Astrocyte of the spinal cord (primary cell): Measurements from ENCODE around the gene FOXL2.

ENCODE experiments used
- DNase-seq: peaks from one replicate; pipeline ENCODE4 v3.0.0; 2011; ENCODE audit warnings: low read depth, low spot score
- H3K4me3 ChIP-seq: 2 replicates; pipeline ENCODE4 v1.5.1; 2011; ENCODE audit warnings: low read depth, mild to moderate bottlenecking, low read length, moderate library complexity
- CTCF ChIP-seq: IDR thresholded peaks from 2 replicates; pipeline ENCODE4 v1.5.1; 2012; ENCODE audit warnings: low read depth, mild to moderate bottlenecking, low read length, inconsistent platforms
- in situ Hi-C: cut with HindIII; loops from 2 replicates; pipeline ENCODE4 v1.10.0; 2017; ENCODE audit warnings: low sequenced_read_pairs

The FOXL2 gene

GRCh38 chr3:138962854-138963560 is 16.1 kb upstream of the FOXL2 start:
- H3K4me3 ChIP-seq: no peak overlapping the region
- in situ Hi-C loops: no loop called here
- DNase-seq: no peak
- no peak for TF ChIP-seq CTCF

GRCh38 chr3:138960417-138960852 is 13.5 kb upstream of the FOXL2 start:
- peak overlapping the region; percentile 7 for H3K4me3 ChIP-seq
- TF ChIP-seq CTCF: no peak
- DNase-seq: no peak
- in situ Hi-C loops: no loop called here

- DNase-seq: no peak
- no peak for TF ChIP-seq CTCF
- in situ Hi-C loops: no loop called here
- no peak overlapping the region for H3K4me3 ChIP-seq
These were observed 3.8 kb upstream of the FOXL2 start for GRCh38 chr3:138950701-138951100.

GRCh38 chr3:138950006-138950644 is 3.2 kb upstream of the FOXL2 start:
- in situ Hi-C loops: no loop called here
- H3K4me3 ChIP-seq: peak overlapping the region; percentile 19
- no peak for TF ChIP-seq CTCF

GRCh38 chr3:138949445-138950005 is 2.6 kb upstream of the FOXL2 start:
- in situ Hi-C loops: loop anchor here (10.0 kb wide), 1 partner anchor 395 kb away; the partner anchor contains the start of gene MRPS22
- DNase-seq: no peak
- no peak for TF ChIP-seq CTCF
- peak overlapping the region; percentile 19 for H3K4me3 ChIP-seq

More at GRCh38 chr3:138950006-138950644, 3.2 kb upstream of the FOXL2 start:
- DNase-seq: no peak

- H3K4me3 ChIP-seq: no peak overlapping the region
- no peak for TF ChIP-seq CTCF
- in situ Hi-C loops: loop anchor here (10.0 kb wide), 1 partner anchor 396 kb away; the partner anchor contains the start of gene MRPS22
- DNase-seq: no peak
These were observed 2.1 kb upstream of the FOXL2 start for GRCh38 chr3:138949002-138949418.
